Measurements from ENCODE around the gene ABCB11. TPM values are rescaled to one million over a fixed set of nuclear protein-coding genes. Genes with fewer than 3 reads are reported as not detected.

The ABCB11 gene
- total and polyA plus RNA-seq, 2 donors (not counting 3 experiments of a cell fraction or from before 2014, with no cell fraction given) = 0.22 to 0.44 TPM

GRCh38 chr2:169007941-169008340 lies 23.2 kb downstream of the ABCB11 start:
- Histone ChIP-seq H3K36me3 (ENCODE audit: control insufficient read depth in 2 of 2, extremely low read depth in 1 of 2, insufficient read depth in 2 of 2, low read length in 2 of 2) (no peaks in the 10 kb centered on the region), H3K9me3 (replicated peaks; ENCODE audit: control insufficient read depth, insufficient read depth, low read length) (no peaks in the 10 kb centered on the region), H2AFZ (ENCODE audit: low read depth, low read length) (peak overlapping the region; percentile 6), H3K9ac (replicated peaks; ENCODE audit: extremely low read depth, insufficient read depth, low read length) (no peak overlapping the region), H3K4me2 (ENCODE audit: insufficient read depth, low read length) (peak overlapping the region; percentile 2), H4K20me1 (replicated peaks; ENCODE audit: control insufficient read depth, extremely low read depth, insufficient read depth, low read length) (no peaks in the 10 kb centered on the region), H3K79me2 (ENCODE audit: control insufficient read depth, insufficient read depth, low read length) (no peaks in the 10 kb centered on the region), H3K4me1 (ENCODE audit: control insufficient read depth, extremely low read depth, insufficient read depth, low read length) (peaks cover 26% of the 10 kb centered on the region), H3K27ac (ENCODE audit: insufficient read depth, low read depth, low read length) (peak overlapping the region; percentile 7), H3K4me3 (replicated peaks in 1 of 3; ENCODE audit: insufficient read depth in 1 of 3, low read depth in 1 of 3, low read length in 3 of 3) (no peak overlapping the region), H3K9me1 (replicated peaks; ENCODE audit: control insufficient read depth, extremely low read depth, insufficient read depth, low read length) (no peaks in the 10 kb centered on the region), H3K27me3 (ENCODE audit: control insufficient read depth in 2 of 2, insufficient read depth in 2 of 2, low read length in 2 of 2) (no peaks in the 10 kb centered on the region)
- TF ChIP-seq FOS (IDR thresholded peaks at IDR 0.05; ENCODE audit: borderline replicate concordance, insufficient read depth, low read length) (no peak), POLR2A (IDR thresholded peaks at IDR 0.05; ENCODE audit: low read depth, low read length) (no peak), POLR2AphosphoS5 (IDR thresholded peaks at IDR 0.05; ENCODE audit: insufficient read depth, low read depth, low read length) (no peak), JUN (IDR thresholded peaks at IDR 0.05; ENCODE audit: borderline replicate concordance, insufficient read depth, insufficient read length, low read depth) (no peak), MYC (IDR thresholded peaks at IDR 0.05; ENCODE audit: low read depth, low read length) (no peak), GATA2 (IDR thresholded peaks at IDR 0.05; ENCODE audit: insufficient read depth, insufficient read length, low read depth, low read length) (no peak), EZH2 (IDR thresholded peaks at IDR 0.05; ENCODE audit: borderline replicate concordance, low read depth, low read length, severe bottlenecking) (no peak)
- TF ChIP-seq, protein P1, sequence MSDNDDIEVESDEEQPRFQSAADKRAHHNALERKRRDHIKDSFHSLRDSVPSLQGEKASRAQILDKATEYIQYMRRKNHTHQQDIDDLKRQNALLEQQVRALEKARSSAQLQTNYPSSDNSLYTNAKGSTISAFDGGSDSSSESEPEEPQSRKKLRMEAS (IDR thresholded peaks at IDR 0.05; ENCODE audit: insufficient read depth, insufficient read length) = no peak
- TF ChIP-seq, protein P2, sequence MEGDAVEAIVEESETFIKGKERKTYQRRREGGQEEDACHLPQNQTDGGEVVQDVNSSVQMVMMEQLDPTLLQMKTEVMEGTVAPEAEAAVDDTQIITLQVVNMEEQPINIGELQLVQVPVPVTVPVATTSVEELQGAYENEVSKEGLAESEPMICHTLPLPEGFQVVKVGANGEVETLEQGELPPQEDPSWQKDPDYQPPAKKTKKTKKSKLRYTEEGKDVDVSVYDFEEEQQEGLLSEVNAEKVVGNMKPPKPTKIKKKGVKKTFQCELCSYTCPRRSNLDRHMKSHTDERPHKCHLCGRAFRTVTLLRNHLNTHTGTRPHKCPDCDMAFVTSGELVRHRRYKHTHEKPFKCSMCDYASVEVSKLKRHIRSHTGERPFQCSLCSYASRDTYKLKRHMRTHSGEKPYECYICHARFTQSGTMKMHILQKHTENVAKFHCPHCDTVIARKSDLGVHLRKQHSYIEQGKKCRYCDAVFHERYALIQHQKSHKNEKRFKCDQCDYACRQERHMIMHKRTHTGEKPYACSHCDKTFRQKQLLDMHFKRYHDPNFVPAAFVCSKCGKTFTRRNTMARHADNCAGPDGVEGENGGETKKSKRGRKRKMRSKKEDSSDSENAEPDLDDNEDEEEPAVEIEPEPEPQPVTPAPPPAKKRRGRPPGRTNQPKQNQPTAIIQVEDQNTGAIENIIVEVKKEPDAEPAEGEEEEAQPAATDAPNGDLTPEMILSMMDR (IDR thresholded peaks at IDR 0.05; ENCODE audit: extremely low read depth in 1 of 2, insufficient read depth in 1 of 2, low read depth in 1 of 2, low read length in 2 of 2) = no peak
- FAIRE-seq = peak; percentile 60
- BruUV-seq (replicated peaks) = no TSS peak
- dilution Hi-C loops (cut with MboI; ENCODE audit: extremely low pct_ligation_motif_present, low sequenced_read_pairs) (no loop called here), intact Hi-C loops (cut with micrococcal nuclease) (no loop called here)
- POLR2A ChIA-PET = no interaction called here
- peak; percentile 20 for DNase-seq (ENCODE audit: low read depth, low spot score)
- CTCF ChIA-PET = no interaction called here

Data from endothelial cell of umbilical vein (primary cell).